Measurements from ENCODE around the gene NEDD4.
"Not testable (repeated sequence)": the region's sequence is repeated elsewhere in the genome, so short reads cannot be mapped to it uniquely, and the experiment has no call there.

Gene NEDD4

GRCh38 chr15:55954862-55955605 lies 38.4 kb downstream of the NEDD4 start:
- POLR2A ChIA-PET, result no interaction called here
- CTCF ChIA-PET, result interaction anchor here (0.9 kb wide), 1 partner anchor 37 kb away, joined by 3 read pairs; no protein-coding TSS in a partner anchor
- no peak for DNase-seq (ENCODE audit: low read depth, low spot score)
- TF ChIP-seq, protein P1, sequence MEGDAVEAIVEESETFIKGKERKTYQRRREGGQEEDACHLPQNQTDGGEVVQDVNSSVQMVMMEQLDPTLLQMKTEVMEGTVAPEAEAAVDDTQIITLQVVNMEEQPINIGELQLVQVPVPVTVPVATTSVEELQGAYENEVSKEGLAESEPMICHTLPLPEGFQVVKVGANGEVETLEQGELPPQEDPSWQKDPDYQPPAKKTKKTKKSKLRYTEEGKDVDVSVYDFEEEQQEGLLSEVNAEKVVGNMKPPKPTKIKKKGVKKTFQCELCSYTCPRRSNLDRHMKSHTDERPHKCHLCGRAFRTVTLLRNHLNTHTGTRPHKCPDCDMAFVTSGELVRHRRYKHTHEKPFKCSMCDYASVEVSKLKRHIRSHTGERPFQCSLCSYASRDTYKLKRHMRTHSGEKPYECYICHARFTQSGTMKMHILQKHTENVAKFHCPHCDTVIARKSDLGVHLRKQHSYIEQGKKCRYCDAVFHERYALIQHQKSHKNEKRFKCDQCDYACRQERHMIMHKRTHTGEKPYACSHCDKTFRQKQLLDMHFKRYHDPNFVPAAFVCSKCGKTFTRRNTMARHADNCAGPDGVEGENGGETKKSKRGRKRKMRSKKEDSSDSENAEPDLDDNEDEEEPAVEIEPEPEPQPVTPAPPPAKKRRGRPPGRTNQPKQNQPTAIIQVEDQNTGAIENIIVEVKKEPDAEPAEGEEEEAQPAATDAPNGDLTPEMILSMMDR (IDR thresholded peaks at IDR 0.05; ENCODE audit: insufficient read depth, low read length, missing control alignments), result no peak
- H3K4me3 ChIP-seq (ENCODE audit: low read depth, low read length), result no peak overlapping the region

- H3K4me3 ChIP-seq (ENCODE audit: low read depth, low read length); DNase-seq (ENCODE audit: low read depth, low spot score); CTCF ChIA-PET: not testable (repeated sequence)
Observed at GRCh38 chr15:55952501-55953274, 40.7 kb downstream of the NEDD4 start.

DNA sequence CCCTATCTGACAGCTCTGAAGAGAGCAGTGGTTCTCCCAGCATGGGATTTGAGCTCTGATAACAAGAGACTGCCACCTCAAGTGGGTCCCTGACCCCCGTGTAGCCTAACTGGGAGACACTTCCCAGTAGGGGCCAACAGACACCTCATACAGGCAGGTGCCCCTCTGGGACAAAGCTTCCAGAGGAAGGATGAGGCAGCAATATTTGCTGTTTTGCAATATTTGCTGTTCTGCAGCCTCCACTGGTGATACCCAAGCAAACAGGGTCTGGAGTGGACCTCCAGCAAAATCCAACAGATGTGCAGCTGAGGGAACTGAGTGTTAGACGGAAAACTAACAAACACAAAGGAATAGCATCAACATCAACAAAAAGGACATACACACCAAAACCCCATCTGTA lies 48.8 kb downstream of the NEDD4 start:
- not testable (repeated sequence) for DNase-seq (ENCODE audit: low read depth, low spot score); H3K4me3 ChIP-seq (ENCODE audit: low read depth, low read length)
- ChIA-PET CTCF (interaction anchor here (1.0 kb wide), 1 partner anchor 15 kb away, joined by 3 read pairs; no protein-coding TSS in a partner anchor), POLR2A (interaction anchor here (0.7 kb wide), 1 partner anchor 1784 kb away, joined by 3 read pairs; no protein-coding TSS in a partner anchor)

More at GRCh38 chr15:55952501-55953274, 40.7 kb downstream of the NEDD4 start:
- POLR2A ChIA-PET, result not testable (repeated sequence)

DNA sequence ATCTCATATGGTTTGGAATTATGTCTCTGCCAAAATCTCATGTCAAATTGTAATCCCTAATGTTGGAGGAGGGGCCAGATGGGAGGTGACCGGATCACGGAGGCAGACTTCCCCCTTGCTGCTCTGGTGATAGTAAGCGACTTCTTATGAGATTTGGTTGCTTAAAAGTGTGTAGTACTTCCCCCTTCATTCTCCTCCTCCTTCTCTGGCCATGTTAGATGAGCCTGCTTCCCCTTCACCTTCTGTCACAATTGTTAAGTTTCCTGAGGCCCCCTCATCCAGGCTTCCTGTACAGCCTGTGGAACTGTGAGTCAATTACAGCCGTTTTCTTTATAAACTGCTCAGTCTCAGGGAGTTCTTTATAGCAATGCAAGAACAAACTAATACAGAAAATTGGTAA lies 51.1 kb downstream of the NEDD4 start:
- TF ChIP-seq, protein P1 (IDR thresholded peaks at IDR 0.05; ENCODE audit: insufficient read depth, low read length, missing control alignments), result no peak
- no peak overlapping the region for H3K4me3 ChIP-seq (ENCODE audit: low read depth, low read length)
- POLR2A ChIA-PET, result no interaction called here
- CTCF ChIA-PET, result no interaction called here
- DNase-seq (ENCODE audit: low read depth, low spot score), result no peak

DNA sequence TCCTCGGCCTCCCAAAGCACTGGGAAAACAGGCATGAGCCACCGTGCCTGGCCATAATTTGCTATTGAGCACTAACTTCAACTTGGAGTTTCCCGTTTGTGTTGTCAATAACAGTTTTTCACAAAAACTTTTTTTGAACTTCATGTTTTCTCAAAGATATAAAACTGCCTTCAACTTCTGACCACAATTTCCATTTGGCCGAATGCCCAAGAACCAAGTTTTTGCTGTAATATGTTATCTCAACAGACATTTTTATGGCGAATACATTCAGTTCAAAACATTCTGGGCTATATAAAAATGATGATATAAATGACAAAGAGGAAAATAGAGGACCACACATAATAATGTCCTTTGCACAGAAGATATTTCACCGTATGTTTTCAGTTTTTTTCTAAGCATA lies 56.4 kb downstream of the NEDD4 start:
- no peak for DNase-seq (ENCODE audit: low read depth, low spot score)
- TF ChIP-seq, protein P1 (IDR thresholded peaks at IDR 0.05; ENCODE audit: insufficient read depth, low read length, missing control alignments), result no peak
- no peak overlapping the region for H3K4me3 ChIP-seq (ENCODE audit: low read depth, low read length)
- CTCF ChIA-PET, result interaction anchor here (3.5 kb wide), 1 partner anchor 20 kb away, joined by 13 read pairs; no protein-coding TSS in a partner anchor
- POLR2A ChIA-PET, result no interaction called here

GRCh38 chr15:55928955-55929354 lies 64.5 kb downstream of the NEDD4 start:
- ChIA-PET CTCF (interaction anchor here (2.6 kb wide), 1 partner anchor 10 kb away, joined by 21 read pairs; no protein-coding TSS in a partner anchor), POLR2A (no interaction called here)
- TF ChIP-seq, protein P1 (IDR thresholded peaks at IDR 0.05; ENCODE audit: insufficient read depth, low read length, missing control alignments), result no peak
- no peak for DNase-seq (ENCODE audit: low read depth, low spot score)
- H3K4me3 ChIP-seq (ENCODE audit: low read depth, low read length), result no peak overlapping the region

- ChIA-PET CTCF (no interaction called here), POLR2A (no interaction called here)
- no peak for DNase-seq (ENCODE audit: low read depth, low spot score)
- TF ChIP-seq, protein P1 (IDR thresholded peaks at IDR 0.05; ENCODE audit: insufficient read depth, low read length, missing control alignments), result no peak
- no peak overlapping the region for H3K4me3 ChIP-seq (ENCODE audit: low read depth, low read length)
Observed at GRCh38 chr15:55921744-55922143, 71.7 kb downstream of the NEDD4 start.
